Effector CD8-positive, alpha-beta T cell (primary cell): ENCODE data around the gene SULT1A1.

Source experiments
- DNase-seq: peaks from one replicate; lab custom pipeline; 2025; lab: John Stamatoyannopoulos, UW

The SULT1A1 gene

DNA sequence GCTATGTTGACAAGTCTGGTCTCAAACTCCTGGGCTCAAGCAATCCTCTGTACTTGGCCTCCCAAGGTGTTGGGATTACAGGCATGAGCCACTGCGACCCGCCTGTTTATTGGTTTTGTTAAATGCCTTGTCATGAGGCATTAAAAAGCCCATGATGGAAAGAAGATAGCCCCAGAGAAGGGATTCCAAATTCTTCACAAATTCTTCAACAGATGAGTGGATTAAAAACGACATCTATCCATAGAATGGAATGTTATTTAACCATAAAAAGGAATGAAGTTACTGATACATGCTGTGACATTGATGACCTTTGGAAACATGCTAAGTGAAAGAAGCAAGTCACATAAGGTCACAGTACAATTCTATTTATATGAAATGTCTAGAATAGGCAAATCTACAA lies 51.4 kb downstream of the SULT1A1 start:
- DNase-seq: no peak

DNA sequence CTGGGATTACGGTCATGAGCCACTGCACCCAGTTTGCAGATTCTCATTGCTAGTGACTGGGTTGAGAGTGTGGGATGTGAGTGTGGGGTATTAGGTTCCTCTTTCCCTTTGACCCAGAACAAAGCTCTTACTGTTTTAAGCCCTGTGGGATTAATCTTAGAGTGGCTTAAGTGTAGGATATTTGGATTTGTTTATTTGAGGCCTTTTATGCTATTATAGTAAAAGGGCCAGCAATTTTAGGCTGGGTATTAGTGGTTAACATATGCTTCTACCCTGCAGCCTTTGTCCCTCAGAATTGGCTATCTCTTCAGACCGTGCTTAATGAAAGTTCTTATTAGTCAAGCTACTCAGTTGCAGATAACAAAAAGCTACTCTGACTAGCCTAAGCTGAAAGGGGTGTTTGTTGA lies 52.9 kb downstream of the SULT1A1 start:
- DNase-seq: no peak

DNA sequence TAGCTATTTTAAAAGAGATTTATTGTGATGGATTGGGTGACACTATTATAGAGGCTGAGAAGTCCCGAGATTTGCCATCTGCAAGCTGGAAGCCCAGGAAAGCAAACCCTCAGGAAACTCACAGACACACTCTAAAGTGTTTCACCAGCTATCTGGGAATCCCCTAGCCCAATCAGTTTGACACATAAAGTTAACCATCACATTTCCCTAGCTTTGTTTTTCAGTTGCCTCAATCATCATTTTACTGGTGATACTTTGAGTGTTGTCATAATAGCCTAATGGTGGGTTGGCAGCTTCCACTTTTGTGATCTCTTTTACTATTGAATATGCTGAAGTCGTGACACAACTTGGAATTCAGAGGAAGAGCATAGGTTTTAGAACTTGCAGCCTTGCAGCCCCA lies 54.3 kb downstream of the SULT1A1 start:
- no peak for DNase-seq
